Subcutaneous abdominal adipose tissue (tissue), 5 donors: ENCODE results near the gene GALNT9.

ENCODE experiments used
- H3K27ac ChIP-seq: one replicate; pipeline ENCODE4 v1.7.0; 2013; ENCODE audit warnings: low read depth, mild to moderate bottlenecking, inconsistent platforms, low read length, moderate library complexity
- H3K27me3 ChIP-seq, 5 donors: one replicate each; pipeline ENCODE4 v1.7.0; 2013; ENCODE audit warnings: low read length in 5 of 5, inconsistent platforms in 1 of 5; ENCODE audit not compliant: control insufficient read depth in 5 of 5, insufficient read depth in 4 of 5
- H3K36me3 ChIP-seq, 5 donors: one replicate each; pipeline ENCODE4 v1.7.0; 2013; ENCODE audit warnings: low read length in 5 of 5; ENCODE audit not compliant: control insufficient read depth in 5 of 5, insufficient read depth in 5 of 5
- H3K4me1 ChIP-seq, 5 donors: one replicate each; pipeline ENCODE4 v1.7.0; 2013; ENCODE audit warnings: low read length in 5 of 5, mild to moderate bottlenecking in 3 of 5, moderate library complexity in 1 of 5; ENCODE audit not compliant: control insufficient read depth in 5 of 5, insufficient read depth in 5 of 5
- H3K4me3 ChIP-seq, 5 donors: one replicate each; pipeline ENCODE4 v1.7.0; 2013; ENCODE audit warnings: low read length in 5 of 5, low read depth in 1 of 5
- H3K9ac ChIP-seq, 5 donors: one replicate each; pipeline ENCODE4 v1.7.0; 2013; ENCODE audit warnings: low read length in 5 of 5, mild to moderate bottlenecking in 4 of 5, moderate library complexity in 3 of 5
- H3K9me3 ChIP-seq, 5 donors: one replicate each; pipeline ENCODE4 v1.7.0; 2013; ENCODE audit warnings: low read length in 5 of 5; ENCODE audit not compliant: control insufficient read depth in 5 of 5
- donor health status: healthy.
- donor health status: healthy.
- donor health status: healthy.
- donor health status: healthy.
- donor health status: healthy.

GALNT9 gene

GRCh38 chr12:132320767-132321211, 8.6 kb downstream of the GALNT9 start:
- Histone ChIP-seq H3K9me3 (no peaks in the 10 kb centered on the region), H3K36me3 (no peaks in the 10 kb centered on the region), H3K27me3 (peaks cover 18 to 63% (median 60%) of the 10 kb centered on the region in 5 donors), H3K4me1 (peaks cover 0 to 4% (median 3%) of the 10 kb centered on the region in 5 donors), H3K27ac (no peak overlapping the region), H3K4me3 (no peak overlapping the region), H3K9ac (no peak overlapping the region)

GRCh38 chr12:132319991-132320570, 9.3 kb downstream of the GALNT9 start:
- H3K36me3 ChIP-seq, result no peaks in the 10 kb centered on the region
- H3K4me1 ChIP-seq, result peaks cover 0 to 4% (median 3%) of the 10 kb centered on the region in 5 donors
- no peaks in the 10 kb centered on the region for H3K9me3 ChIP-seq
- H3K27me3 ChIP-seq, result peaks cover 18 to 64% (median 59%) of the 10 kb centered on the region in 5 donors
- no peak overlapping the region for H3K27ac ChIP-seq
- no peak overlapping the region for H3K9ac ChIP-seq
- no peak overlapping the region for H3K4me3 ChIP-seq

- Histone ChIP-seq H3K9me3 (peaks cover 0 to under 1% (median 0%) of the 10 kb centered on the region in 5 donors), H3K4me1 (peaks cover 0 to 4% (median 3%) of the 10 kb centered on the region in 5 donors), H3K9ac (no peak overlapping the region), H3K36me3 (no peaks in the 10 kb centered on the region), H3K27me3 (peaks cover 20 to 58% (median 55%) of the 10 kb centered on the region in 5 donors), H3K27ac (no peak overlapping the region), H3K4me3 (no peak overlapping the region)
Observed at GRCh38 chr12:132319359-132319950, 9.9 kb downstream of the GALNT9 start.

GRCh38 chr12:132318618-132319033, 10.8 kb downstream of the GALNT9 start:
- Histone ChIP-seq H3K9ac (no peak overlapping the region), H3K36me3 (no peaks in the 10 kb centered on the region), H3K9me3 (peaks cover 0 to 5% (median 0%) of the 10 kb centered on the region in 5 donors), H3K4me1 (peaks cover 0 to 4% (median 3%) of the 10 kb centered on the region in 5 donors), H3K27ac (no peak overlapping the region), H3K4me3 (no peak overlapping the region), H3K27me3 (peaks cover 21 to 57% (median 47%) of the 10 kb centered on the region in 5 donors)

GRCh38 chr12:132318135-132318534, 11.3 kb downstream of the GALNT9 start:
- H3K4me3 ChIP-seq, result no peak overlapping the region
- no peak overlapping the region for H3K9ac ChIP-seq
- H3K4me1 ChIP-seq, result peaks cover 0 to 4% (median 2%) of the 10 kb centered on the region in 5 donors
- H3K9me3 ChIP-seq, result peaks cover 0 to 5% (median 0%) of the 10 kb centered on the region in 5 donors
- no peaks in the 10 kb centered on the region for H3K36me3 ChIP-seq
- H3K27ac ChIP-seq, result no peak overlapping the region
- peaks cover 21 to 55% (median 46%) of the 10 kb centered on the region in 5 donors for H3K27me3 ChIP-seq

- Histone ChIP-seq H3K27me3 (peaks cover 15 to 48% (median 41%) of the 10 kb centered on the region in 5 donors), H3K4me1 (peaks cover 0 to 2% (median 0%) of the 10 kb centered on the region in 5 donors), H3K9ac (no peak overlapping the region), H3K27ac (no peak overlapping the region), H3K36me3 (no peaks in the 10 kb centered on the region), H3K9me3 (peaks cover 0 to 9% (median 6%) of the 10 kb centered on the region in 5 donors), H3K4me3 (no peak overlapping the region)
Observed at GRCh38 chr12:132317233-132317938, 12.0 kb downstream of the GALNT9 start.

GRCh38 chr12:132316497-132317232, 12.7 kb downstream of the GALNT9 start:
- H3K27ac ChIP-seq, result no peak overlapping the region
- peaks cover 14 to 46% (median 37%) of the 10 kb centered on the region in 5 donors for H3K27me3 ChIP-seq
- H3K4me3 ChIP-seq, result no peak overlapping the region
- H3K9ac ChIP-seq, result no peak overlapping the region
- no peaks in the 10 kb centered on the region for H3K36me3 ChIP-seq
- peaks cover 0 to 2% (median 0%) of the 10 kb centered on the region in 5 donors for H3K4me1 ChIP-seq
- H3K9me3 ChIP-seq, result peaks cover 0 to 15% (median 13%) of the 10 kb centered on the region in 5 donors

GRCh38 chr12:132315951-132316350, 13.4 kb downstream of the GALNT9 start:
- H3K4me3 ChIP-seq, result no peak overlapping the region
- H3K9ac ChIP-seq, result no peak overlapping the region
- peaks cover 0 to 2% (median 0%) of the 10 kb centered on the region in 5 donors for H3K4me1 ChIP-seq
- H3K9me3 ChIP-seq, result peaks cover 5 to 23% (median 20%) of the 10 kb centered on the region in 5 donors
- peaks cover 14 to 40% (median 31%) of the 10 kb centered on the region in 5 donors for H3K27me3 ChIP-seq
- no peak overlapping the region for H3K27ac ChIP-seq
- no peaks in the 10 kb centered on the region for H3K36me3 ChIP-seq

- Histone ChIP-seq H3K27ac (no peak overlapping the region), H3K9ac (no peak overlapping the region), H3K4me3 (no peak overlapping the region), H3K4me1 (peaks cover 0 to 2% (median 0%) of the 10 kb centered on the region in 5 donors), H3K9me3 (peaks cover 8 to 27% (median 24%) of the 10 kb centered on the region in 5 donors), H3K27me3 (peaks cover 14 to 37% (median 29%) of the 10 kb centered on the region in 5 donors), H3K36me3 (no peaks in the 10 kb centered on the region)
Observed at GRCh38 chr12:132315507-132315906, 13.9 kb downstream of the GALNT9 start.
